SH-SY5Y (cell line): ENCODE results near the gene PARP12.

ENCODE experiments used
- GATA2 ChIP-seq: IDR thresholded peaks from 2 replicates; pipeline ENCODE4 v1.6.1; 2011; ENCODE audit warnings: mild to moderate bottlenecking, low read depth, low read length
- GATA3 ChIP-seq: IDR thresholded peaks from 2 replicates; pipeline ENCODE4 v1.6.1; 2011; ENCODE audit warnings: low read depth, mild to moderate bottlenecking, low read length, moderate library complexity

GRCh38 chr7:140041659-140042385, 20.9 kb downstream of the PARP12 start:
- TF ChIP-seq GATA2 (no peak), GATA3 (no peak)
